PC-3 (cell line): ENCODE measurements around the gene RNF4. TPM values are rescaled to one million over a fixed set of nuclear protein-coding genes. Genes with fewer than 3 reads are reported as not detected.

Source experiments
- ATAC-seq: fragments of 200-7000 bp; cut with Tn5 transposase; 2 replicates; pipeline ENCODE4 v1.9.1; 2020; ENCODE audit warnings: mild to moderate bottlenecking, moderate library complexity
- BruUV-seq: library from RNA; stranded (reverse); fragments of 400-500 nt; replicated peaks from 2 replicates; lab custom pipeline; 2021; lab: Mats Ljungman, UMichigan
- CTCF ChIA-PET: fragments of 300-600 bp; sonication (Branson Sonifier 250); formaldehyde crosslinking; loops from one replicate; lab custom pipeline; 2022; ENCODE audit warnings: antibody characterized with exemption; lab: Charles Lee
- POLR2A ChIA-PET: fragments of 300-600 bp; sonication (Branson Sonifier 250); formaldehyde crosslinking; loops from one replicate; lab custom pipeline; 2022; ENCODE audit warnings: antibody characterized with exemption; ENCODE audit not compliant: unreplicated experiment; lab: Charles Lee
- DNase-seq: peaks from one replicate; pipeline ENCODE4 v3.0.0-alpha.2; 2015
- H2AFZ ChIP-seq: fragments of 300-600 bp; sonication (generic); 2 replicates; pipeline ENCODE4 v1.6.0; 2016; ENCODE audit warnings: antibody characterized with exemption, low read length
- H3F3A ChIP-seq: fragments of 300-600 bp; sonication (generic); one replicate; pipeline ENCODE4 v1.6.0; 2017; ENCODE audit warnings: antibody characterized with exemption, low read length, control low read depth, mild to moderate bottlenecking; ENCODE audit not compliant: unreplicated experiment
- H3K27ac ChIP-seq: fragments of 300-600 bp; sonication (generic); 2 replicates; pipeline ENCODE4 v1.5.1; 2016; ENCODE audit warnings: mild to moderate bottlenecking, low read length
- H3K27me3 ChIP-seq: fragments of 300-600 bp; sonication (generic); 2 replicates; pipeline ENCODE4 v1.6.1; 2016; ENCODE audit warnings: low read length, mixed read lengths
- H3K36me3 ChIP-seq: fragments of 300-600 bp; sonication (generic); 2 replicates; pipeline ENCODE4 v1.6.1; 2016; ENCODE audit warnings: low read depth, mixed run types, low read length, mixed read lengths
- H3K4me1 ChIP-seq: fragments of 300-600 bp; sonication (generic); 2 replicates; pipeline ENCODE4 v1.5.1; 2016; ENCODE audit warnings: low read length; ENCODE audit not compliant: insufficient read depth
- H3K4me2 ChIP-seq: fragments of 300-600 bp; sonication (generic); 2 replicates; pipeline ENCODE4 v1.6.0; 2016; ENCODE audit warnings: low read length
- H3K4me3 ChIP-seq: fragments of 300-600 bp; sonication (generic); 2 replicates; pipeline ENCODE4 v1.5.1; 2016; ENCODE audit warnings: mild to moderate bottlenecking, low read length, mixed read lengths
- H3K79me2 ChIP-seq: fragments of 300-600 bp; sonication (generic); 2 replicates; pipeline ENCODE4 v1.6.1; 2017; ENCODE audit warnings: low read length, mixed read lengths
- H3K9ac ChIP-seq: fragments of 300-600 bp; sonication (generic); 2 replicates; pipeline ENCODE4 v1.6.0; 2016; ENCODE audit warnings: mild to moderate bottlenecking, low read length
- H3K9me2 ChIP-seq: fragments of 300-600 bp; sonication (generic); replicated peaks from 2 replicates; pipeline ENCODE4 v1.6.1; 2016; ENCODE audit warnings: mixed run types, low read length, mixed read lengths
- H3K9me3 ChIP-seq: fragments of 300-600 bp; sonication (generic); 2 replicates; pipeline ENCODE4 v1.6.1; 2016; ENCODE audit warnings: low read length, mixed read lengths
- H4K20me1 ChIP-seq: fragments of 300-600 bp; sonication (generic); 2 replicates; pipeline ENCODE4 v1.6.1; 2016; ENCODE audit warnings: low read length, mixed read lengths
- CTCF ChIP-seq: fragments of 300-600 bp; sonication (generic); conservative IDR thresholded peaks from 2 replicates; pipeline ENCODE4 v1.5.1; 2017; ENCODE audit warnings: antibody characterized with exemption, low read depth, mild to moderate bottlenecking, low read length
- EZH2 ChIP-seq: fragments of 300-600 bp; sonication (generic); IDR thresholded peaks from one replicate; pipeline ENCODE4 v1.6.1; 2017; ENCODE audit warnings: antibody characterized with exemption, mild to moderate bottlenecking, low read length; ENCODE audit not compliant: unreplicated experiment
- EZH2phosphoT487 ChIP-seq: fragments of 300-600 bp; sonication (generic); IDR thresholded peaks from 2 replicates; pipeline ENCODE4 v1.6.1; 2018; ENCODE audit warnings: mild to moderate bottlenecking, antibody characterized with exemption, low read length, borderline replicate concordance
- intact Hi-C: fragments of 100-400 bp; cut with micrococcal nuclease; formaldehyde crosslinking; loops from 2 replicates; pipeline ENCODE4 v1.9.0; 2023
- total RNA-seq: library from RNA; depleted of rRNA; stranded (reverse); fragments of >200 nt; gene quantifications from 2 replicates; pipeline ENCODE4 v1.2.3, GENCODE V29; 2014

Gene RNF4
- total RNA-seq, 1 experiment from 2014 or later = 27.4 TPM

DNA sequence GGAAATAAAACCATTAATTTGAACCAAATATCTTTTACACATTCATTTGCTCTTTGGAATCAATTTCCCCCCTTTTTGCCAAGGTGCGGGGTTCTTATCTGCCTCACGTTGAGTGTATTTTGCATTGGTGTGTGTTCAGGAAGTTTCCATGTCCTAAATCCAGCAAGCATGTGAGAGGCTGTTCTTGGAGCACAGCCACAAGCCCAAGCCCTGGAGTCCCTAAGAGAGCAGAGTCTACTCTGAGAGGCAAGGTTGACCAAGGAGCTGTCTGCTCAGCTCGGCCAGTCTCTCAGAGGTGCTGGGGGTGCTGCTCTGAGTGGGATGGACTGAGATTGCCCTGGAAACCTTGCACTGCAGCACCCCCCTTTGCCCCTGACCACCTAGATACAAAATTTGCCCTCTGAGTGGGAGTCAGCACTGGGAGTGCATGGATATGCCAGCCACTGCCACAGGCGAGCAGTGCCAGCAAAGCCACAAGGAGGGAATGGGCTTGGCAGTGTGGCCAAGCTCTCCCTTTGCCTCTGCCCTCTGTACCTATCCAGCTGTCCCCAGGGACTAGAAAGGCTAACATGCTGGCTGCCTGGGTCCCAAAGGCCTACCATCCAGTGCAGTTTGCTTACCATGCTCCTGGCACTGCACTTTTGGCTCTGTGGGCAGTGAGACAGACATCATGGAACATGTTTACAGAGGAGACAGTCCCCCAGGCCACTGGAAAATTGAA lies 47.1 kb downstream of the RNF4 start:
- CTCF ChIA-PET = no interaction called here
- H3K9me2 ChIP-seq = no peaks in the 10 kb centered on the region
- no peaks in the 10 kb centered on the region for H3F3A ChIP-seq
- no peak for TF ChIP-seq EZH2
- H2AFZ ChIP-seq = no peak overlapping the region
- no peaks in the 10 kb centered on the region for H3K79me2 ChIP-seq
- no peaks in the 10 kb centered on the region for H3K27me3 ChIP-seq
- BruUV-seq = no TSS peak
- no peak overlapping the region for H3K4me3 ChIP-seq
- H3K36me3 ChIP-seq = no peaks in the 10 kb centered on the region; the same call in 1 of the 2 replicates
- ATAC-seq (no peak), DNase-seq (no peak)
- H3K9me3 ChIP-seq = no peaks in the 10 kb centered on the region
- no peak overlapping the region for H3K4me2 ChIP-seq
- no peaks in the 10 kb centered on the region for H3K4me1 ChIP-seq
- intact Hi-C loops = no loop called here
- no peak overlapping the region for H3K9ac ChIP-seq
- POLR2A ChIA-PET = no interaction called here
- H4K20me1 ChIP-seq = no peaks in the 10 kb centered on the region
- H3K27ac ChIP-seq = no peak overlapping the region

GRCh38 chr4:2516635-2517034 lies 47.7 kb downstream of the RNF4 start:
- Histone ChIP-seq H3K9me3 (no peaks in the 10 kb centered on the region), H3K4me2 (no peak overlapping the region), H3K9me2 (no peaks in the 10 kb centered on the region), H3K79me2 (no peaks in the 10 kb centered on the region), H4K20me1 (no peaks in the 10 kb centered on the region), H3K27me3 (no peaks in the 10 kb centered on the region), H3K36me3 (no peaks in the 10 kb centered on the region; the same call in 1 of the 2 replicates), H3K4me3 (no peak overlapping the region), H2AFZ (no peak overlapping the region), H3K4me1 (no peaks in the 10 kb centered on the region), H3F3A (no peaks in the 10 kb centered on the region), H3K9ac (no peak overlapping the region), H3K27ac (no peak overlapping the region)
- TF ChIP-seq EZH2 (no peak), EZH2phosphoT487 (no peak), CTCF (no peak)
- no TSS peak for BruUV-seq
- intact Hi-C loops = no loop called here
- CTCF ChIA-PET = no interaction called here
- DNase-seq (no peak), ATAC-seq (no peak)
- POLR2A ChIA-PET = no interaction called here

- CTCF ChIA-PET = no interaction called here
- DNase-seq (no peak), ATAC-seq (no peak)
- POLR2A ChIA-PET = no interaction called here
- TF ChIP-seq EZH2 = no peak
- Histone ChIP-seq H3K4me3 (no peak overlapping the region), H3K9ac (no peak overlapping the region), H2AFZ (no peak overlapping the region), H3K4me1 (no peaks in the 10 kb centered on the region), H3K27me3 (no peaks in the 10 kb centered on the region), H3K27ac (no peak overlapping the region), H3K9me2 (no peaks in the 10 kb centered on the region), H3K4me2 (no peak overlapping the region), H4K20me1 (no peaks in the 10 kb centered on the region), H3K79me2 (no peaks in the 10 kb centered on the region), H3K36me3 (no peaks in the 10 kb centered on the region), H3K9me3 (no peaks in the 10 kb centered on the region), H3F3A (no peaks in the 10 kb centered on the region)
- intact Hi-C loops = no loop called here
- no TSS peak for BruUV-seq
These were observed 57.7 kb downstream of the RNF4 start for GRCh38 chr4:2526559-2526958.
